Measurements from ENCODE around the gene MIER2. TPM values are rescaled to one million over a fixed set of nuclear protein-coding genes. Genes with fewer than 3 reads are reported as not detected.
"Not testable (repeated sequence)": the region's sequence is repeated elsewhere in the genome, so short reads cannot be mapped to it uniquely, and the experiment has no call there.

MIER2 gene, protein sequence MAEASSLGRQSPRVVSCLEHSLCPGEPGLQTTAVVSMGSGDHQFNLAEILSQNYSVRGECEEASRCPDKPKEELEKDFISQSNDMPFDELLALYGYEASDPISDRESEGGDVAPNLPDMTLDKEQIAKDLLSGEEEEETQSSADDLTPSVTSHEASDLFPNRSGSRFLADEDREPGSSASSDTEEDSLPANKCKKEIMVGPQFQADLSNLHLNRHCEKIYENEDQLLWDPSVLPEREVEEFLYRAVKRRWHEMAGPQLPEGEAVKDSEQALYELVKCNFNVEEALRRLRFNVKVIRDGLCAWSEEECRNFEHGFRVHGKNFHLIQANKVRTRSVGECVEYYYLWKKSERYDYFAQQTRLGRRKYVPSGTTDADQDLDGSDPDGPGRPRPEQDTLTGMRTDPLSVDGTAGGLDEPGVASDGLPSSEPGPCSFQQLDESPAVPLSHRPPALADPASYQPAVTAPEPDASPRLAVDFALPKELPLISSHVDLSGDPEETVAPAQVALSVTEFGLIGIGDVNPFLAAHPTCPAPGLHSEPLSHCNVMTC
- polyA plus RNA-seq: 10 to 100 TPM in 2 of 3 donors, 1 to 10 TPM in 1; 7.8 to 26.9 (median 22.3) TPM

DNA sequence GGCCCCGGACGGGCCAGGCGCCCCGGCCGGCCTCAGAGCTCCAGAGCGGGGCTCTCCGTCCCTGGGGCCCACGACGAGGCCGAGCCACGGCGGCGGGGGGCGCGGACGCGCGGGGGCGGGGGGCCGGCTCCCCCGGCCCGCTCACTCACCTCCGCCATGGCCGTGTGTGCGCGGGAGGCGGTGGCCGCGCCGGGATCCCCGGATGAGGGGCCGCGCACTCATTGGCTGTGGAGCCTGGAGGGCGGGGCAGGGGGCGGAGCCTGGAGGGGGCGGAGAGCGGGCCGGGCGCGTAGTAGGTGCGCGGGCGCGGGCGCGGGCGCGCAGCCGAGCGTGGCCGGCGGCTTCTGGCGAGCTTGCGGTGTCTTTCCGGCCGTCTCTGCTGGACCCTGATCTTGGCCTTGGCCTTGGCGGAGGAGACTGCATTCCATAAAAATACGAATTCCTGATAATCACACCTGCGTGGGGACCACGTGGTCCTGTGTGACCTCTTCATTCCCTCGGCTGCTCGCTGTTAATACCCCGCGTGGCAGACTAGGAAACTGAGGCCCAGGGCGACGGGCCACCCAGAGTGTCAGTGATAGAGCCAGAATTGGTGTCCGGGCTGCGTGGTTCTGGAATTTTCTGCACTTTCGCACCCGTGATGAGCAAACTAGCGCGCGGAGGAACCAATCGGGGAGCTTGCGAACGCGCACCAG is at the start of gene MIER2:
MIER2 (minus strand) TSS at position 172 of the 695 bp plus-strand sequence; CDS start at position 158, 14 bp downstream.
- H3K27ac ChIP-seq (ENCODE audit: low read depth, low read length): no peak within 1 kb of the TSS
- WGBS, 3 donors: 7 to 19% (median 8%) methylated on average over 22 to 77 of the region's 77 CpGs

DNA sequence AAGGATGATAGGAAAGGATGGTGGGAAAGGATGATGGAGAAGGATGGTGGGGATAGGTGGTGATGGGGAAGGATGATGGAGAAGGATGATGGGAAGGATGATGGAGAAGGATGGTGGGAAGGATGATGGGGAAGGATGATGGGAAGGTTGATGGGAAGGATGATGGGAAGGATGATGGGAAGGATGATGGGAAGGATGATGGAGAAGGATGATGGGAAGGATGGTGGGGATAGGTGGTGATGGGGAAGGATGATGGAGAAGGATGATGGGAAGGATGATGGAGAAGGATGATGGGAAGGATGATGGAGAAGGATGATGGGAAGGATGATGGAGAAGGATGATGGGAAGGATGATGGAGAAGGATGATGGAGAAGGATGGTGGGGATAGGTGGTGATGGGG is 49.0 kb upstream of the MIER2 start:
- H3K27ac ChIP-seq (ENCODE audit: low read depth, low read length): not testable (repeated sequence)

DNA sequence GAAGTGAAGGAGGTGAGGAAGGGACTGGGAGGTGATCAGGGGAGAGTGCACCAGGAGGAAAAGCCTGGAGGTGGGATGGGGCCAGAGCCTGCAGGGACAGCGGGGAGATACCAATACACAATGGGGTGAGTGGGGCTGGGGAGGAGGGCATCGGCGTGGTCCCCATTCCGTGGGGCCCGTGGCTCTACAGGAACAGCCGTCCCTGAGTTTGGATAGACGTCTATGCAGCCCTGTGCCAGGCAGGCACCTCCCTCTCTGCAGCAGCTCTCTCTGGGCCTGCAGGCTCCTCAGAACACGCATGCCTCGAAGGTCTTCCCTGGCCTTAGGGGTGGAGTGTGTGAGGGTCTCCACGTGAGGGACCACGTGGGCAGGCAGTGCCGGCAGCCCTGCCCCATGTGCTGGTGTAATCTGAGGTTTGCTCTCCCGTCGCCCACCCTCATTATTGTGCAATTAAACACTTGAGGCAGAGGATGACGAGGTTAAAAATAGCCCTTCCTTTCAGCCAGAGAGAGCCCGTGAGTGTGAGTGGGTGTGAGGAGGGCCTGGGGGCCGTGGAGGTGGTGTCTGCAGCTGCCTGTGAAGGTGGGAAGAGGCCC is 47.9 kb upstream of the MIER2 start:
- H3K27ac ChIP-seq (ENCODE audit: low read depth, low read length): no peak overlapping the region
- 51 to 58% (median 56%) methylated on average over 17 of the region's 17 CpGs for WGBS, 3 donors

DNA sequence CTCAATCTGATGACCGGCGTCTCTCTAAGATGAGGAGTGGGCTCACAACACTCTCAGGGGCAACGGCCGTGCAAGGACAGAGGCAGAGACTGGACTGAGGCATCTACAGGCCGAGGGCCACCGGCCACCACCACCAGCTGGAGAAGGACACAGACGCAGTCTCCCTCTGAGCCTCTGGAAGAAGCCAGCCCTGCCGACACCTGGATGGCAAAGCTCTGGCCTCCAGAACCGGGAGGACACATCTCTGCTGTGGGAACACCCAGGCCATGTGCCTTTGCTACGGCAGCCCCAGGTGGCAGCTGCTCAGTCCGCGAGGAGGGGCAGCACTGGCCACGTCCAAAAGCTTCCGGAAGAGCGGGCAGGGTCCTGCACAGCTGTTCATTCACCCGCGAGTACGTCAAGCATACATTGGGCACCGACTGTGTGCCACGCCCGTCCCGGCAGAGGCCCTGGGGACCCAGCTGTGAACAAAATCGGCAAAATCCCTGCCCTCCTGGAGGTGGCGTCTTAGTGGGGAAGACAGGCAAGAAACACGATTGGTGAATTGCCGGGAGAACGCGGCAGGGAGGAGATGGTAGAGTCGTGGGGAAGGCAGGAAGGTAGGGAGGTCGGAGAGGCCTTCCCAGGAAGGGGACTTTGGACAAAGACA is 47.3 kb upstream of the MIER2 start:
- whole genome bisulfite sequencing, 3 donors: 79 to 91% (median 86%) methylated on average over 30 of the region's 30 CpGs
- no peak overlapping the region for H3K27ac ChIP-seq (ENCODE audit: low read depth, low read length)

DNA sequence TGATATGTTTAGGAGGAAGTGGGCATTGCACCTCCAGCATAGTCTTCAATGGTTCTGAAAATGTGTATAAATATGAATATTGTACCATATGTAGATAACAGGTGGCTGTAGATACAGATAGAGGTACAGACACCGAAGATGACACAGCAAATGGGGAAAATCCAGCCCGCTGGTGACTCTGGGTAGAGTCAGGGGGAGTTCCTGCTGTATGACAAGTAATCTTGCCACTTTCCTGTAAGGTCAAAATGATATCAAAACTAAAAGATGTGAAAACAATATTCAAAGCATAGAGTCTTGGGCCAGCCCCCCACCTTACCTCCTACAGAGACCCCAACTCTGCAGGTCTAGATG is 46.6 kb upstream of the MIER2 start:
- 62 to 86% (median 83%) methylated on average over 2 of the region's 2 CpGs for WGBS, 3 donors
- H3K27ac ChIP-seq (ENCODE audit: low read depth, low read length): no peak overlapping the region

DNA sequence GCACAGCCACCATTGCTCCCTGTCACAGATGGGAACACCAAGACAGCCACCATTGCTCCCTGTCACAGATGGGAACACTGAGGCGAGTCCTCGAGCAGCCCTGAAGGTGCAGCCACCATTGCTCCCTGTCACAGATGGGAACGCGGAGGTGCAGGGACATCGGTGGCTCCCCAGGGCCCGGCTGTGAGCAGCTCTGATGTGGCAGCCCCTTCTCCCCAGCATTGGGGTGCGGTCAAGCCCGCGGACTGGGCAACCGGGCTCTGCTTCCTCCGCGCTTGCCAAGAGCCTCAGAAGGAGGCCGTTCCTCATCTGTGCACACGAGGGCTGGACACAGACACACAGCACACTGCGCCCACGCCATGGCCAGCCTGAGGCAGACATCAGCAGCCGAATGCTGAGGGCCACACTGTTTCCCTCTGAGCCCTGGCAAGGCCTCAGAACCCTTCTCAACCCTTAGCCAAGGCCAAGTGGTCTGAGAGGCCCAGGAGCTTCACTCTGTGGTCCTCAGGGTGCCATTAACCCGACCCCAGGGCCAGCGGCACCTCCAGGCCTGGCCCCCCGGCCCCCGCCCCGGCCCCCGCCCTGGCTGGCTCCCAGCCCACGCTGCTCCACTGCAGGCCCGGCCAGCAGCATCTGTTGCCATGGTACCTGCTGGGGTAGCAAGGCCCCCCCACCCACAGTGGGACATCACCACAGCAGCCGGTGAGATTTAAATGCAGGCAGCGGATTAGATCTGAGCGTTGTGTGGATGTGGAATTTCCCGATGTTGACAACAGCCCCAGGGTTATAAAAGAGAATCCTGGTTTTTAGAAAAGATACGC is 46.0 kb upstream of the MIER2 start:
- no peak overlapping the region for H3K27ac ChIP-seq (ENCODE audit: low read depth, low read length)
- WGBS, 3 donors: 79 to 83% (median 83%) methylated on average over 29 to 30 of the region's 30 CpGs

DNA sequence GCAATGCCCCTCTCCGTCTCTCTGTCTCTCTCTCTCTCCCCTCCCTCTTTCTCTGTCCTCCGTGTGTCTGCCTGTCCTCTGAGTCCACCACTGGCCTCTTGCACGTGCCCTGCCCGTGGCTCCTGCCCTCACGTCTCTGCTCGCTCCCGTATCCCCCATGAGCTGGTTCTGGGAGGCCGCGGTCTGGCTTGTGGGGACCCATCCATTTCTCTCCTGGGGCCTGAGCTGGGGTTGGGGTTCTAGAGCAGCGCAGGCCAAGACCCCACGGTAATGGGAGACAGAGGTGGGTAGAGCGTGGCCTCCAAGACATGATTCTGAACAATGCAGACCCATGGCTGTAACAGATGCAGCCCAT is 45.3 kb upstream of the MIER2 start:
- WGBS, 3 donors: 69 to 81% (median 75%) methylated on average over 12 of the region's 12 CpGs

DNA sequence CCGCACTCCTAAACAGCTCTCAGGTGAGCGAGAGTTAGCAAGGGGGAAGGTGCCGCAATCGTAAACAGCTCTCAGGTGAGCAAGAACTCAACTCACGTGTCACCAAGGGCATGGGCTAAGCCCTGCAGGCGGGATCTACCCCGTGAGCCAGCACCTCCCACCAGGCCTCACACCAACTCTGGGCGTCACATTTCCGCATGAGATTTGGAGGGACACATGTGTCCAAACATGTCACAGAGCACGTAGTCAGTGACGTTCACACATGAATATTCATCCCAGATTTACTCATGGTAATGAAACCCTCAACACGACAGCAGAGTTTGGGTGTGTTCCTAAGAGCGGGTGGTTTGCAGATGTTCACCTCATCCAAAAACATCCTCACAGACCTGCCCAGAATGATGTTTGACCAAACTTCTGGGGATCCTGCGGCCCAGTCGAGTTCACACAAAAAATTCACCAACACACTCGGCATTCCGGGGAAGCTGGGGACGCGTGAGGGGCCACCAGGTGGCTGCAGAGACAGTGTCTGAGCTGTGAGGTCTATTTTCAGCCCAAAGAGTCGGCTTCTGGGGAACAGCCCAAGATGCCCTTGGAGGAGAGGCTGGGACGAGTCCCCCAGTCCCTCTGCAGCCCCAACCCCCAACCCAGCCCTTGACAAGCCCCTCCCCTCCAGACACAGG is 44.8 kb upstream of the MIER2 start:
- no peak overlapping the region for H3K27ac ChIP-seq (ENCODE audit: low read depth, low read length)
- WGBS, 3 donors: 37 to 68% (median 67%) methylated on average over 21 of the region's 21 CpGs

More for the DNA sequence above, 45.3 kb upstream of the MIER2 start:
- no peak overlapping the region for H3K27ac ChIP-seq (ENCODE audit: low read depth, low read length)

DNA sequence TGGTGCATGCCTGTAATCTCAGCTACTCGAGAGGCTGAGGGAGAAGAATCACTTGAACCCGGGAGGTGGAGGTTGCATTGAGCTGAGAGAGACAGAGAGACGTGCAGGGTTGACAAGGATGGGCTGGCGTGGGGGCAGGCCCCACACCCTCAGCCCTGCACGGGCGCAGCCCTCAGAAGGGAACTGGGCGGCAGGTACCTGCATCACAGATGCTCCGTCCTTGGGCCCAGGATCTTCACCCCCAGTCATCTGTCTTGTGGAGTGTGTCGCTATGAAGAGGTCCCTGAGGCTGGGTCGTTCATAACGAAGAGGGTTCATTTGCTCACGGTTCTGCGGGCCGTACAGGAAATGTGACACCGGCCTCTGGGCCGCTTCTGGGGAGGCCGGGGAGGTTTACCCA is 44.1 kb upstream of the MIER2 start:
- 77 to 82% (median 78%) methylated on average over 17 of the region's 17 CpGs for WGBS, 3 donors

DNA sequence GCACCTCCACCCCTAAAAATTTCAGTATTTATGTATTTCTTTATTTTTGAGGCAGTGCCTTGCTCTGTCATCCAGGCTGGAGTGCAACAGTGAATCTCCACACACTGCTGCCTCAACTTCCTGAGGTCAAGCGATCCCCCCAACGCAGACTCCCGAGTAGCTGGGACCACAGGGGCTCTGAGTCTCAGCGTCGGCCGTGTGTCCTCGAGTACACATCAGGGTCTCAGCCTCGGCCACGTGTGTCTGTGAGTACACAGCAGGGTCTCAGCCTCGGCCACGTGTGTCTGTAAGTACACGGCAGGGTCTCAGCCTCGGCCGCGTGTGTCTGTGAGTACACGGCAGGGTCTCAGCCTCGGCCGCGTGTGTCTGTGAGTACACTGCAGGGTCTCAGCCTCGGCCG is 43.2 kb upstream of the MIER2 start:
- 59 to 91% (median 88%) methylated on average over 12 to 20 of the region's 21 CpGs for WGBS, 3 donors
- H3K27ac ChIP-seq (ENCODE audit: low read depth, low read length): no peak overlapping the region

More for the DNA sequence above, 44.1 kb upstream of the MIER2 start:
- no peak overlapping the region for H3K27ac ChIP-seq (ENCODE audit: low read depth, low read length)

DNA sequence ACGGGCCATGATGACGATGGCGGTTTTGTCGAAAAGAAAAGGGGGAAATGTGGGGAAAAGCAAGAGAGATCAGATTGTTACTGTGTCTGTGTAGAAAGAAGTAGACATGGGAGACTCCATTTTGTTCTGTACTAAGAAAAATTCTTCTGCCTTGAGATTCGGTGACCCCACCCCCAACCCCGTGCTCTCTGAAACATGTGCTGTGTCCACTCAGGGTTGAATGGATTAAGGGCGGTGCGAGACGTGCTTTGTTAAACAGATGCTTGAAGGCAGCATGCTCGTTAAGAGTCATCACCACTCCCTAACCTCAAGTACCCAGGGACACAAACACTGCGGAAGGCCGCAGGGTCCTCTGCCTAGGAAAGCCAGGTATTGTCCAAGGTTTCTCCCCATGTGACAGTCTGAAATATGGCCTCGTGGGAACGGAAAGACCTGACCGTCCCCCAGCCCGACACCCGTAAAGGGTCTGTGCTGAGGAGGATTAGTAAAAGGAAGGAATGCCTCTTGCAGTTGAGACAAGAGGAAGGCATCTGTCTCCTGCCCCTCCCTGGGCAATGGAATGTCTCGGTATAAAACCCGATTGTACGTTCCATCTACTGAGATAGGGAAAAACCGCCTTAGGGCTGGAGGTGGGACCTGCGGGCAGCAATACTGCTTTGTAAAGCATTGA is 42.2 kb upstream of the MIER2 start:
- WGBS, 3 donors: 19 to 28% (median 25%) methylated on average over 7 to 15 of the region's 22 CpGs

DNA sequence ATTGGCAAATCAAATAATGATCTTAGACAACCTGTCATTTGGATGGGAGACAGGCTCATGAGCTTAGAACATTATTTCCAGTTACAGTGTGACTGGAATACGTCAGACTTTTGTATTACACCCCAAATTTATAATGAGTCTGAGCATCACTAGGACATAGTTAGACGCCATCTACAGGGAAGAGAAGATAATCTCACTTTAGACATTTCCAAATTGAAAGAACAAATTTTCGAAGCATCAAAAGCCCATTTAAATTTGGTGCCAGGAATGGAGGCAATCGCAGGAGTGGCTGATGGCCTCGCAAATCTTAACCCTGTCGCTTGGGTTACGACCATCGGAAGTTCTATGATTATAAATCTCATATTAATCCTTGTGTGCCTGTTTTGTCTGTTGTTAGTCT is 41.6 kb upstream of the MIER2 start:
- WGBS, 3 donors: 47 to 60% (median 51%) methylated on average over 8 of the region's 8 CpGs
- H3K27ac ChIP-seq (ENCODE audit: low read depth, low read length): not testable (repeated sequence)

More for the DNA sequence above, 42.2 kb upstream of the MIER2 start:
- H3K27ac ChIP-seq (ENCODE audit: low read depth, low read length): not testable (repeated sequence)

DNA sequence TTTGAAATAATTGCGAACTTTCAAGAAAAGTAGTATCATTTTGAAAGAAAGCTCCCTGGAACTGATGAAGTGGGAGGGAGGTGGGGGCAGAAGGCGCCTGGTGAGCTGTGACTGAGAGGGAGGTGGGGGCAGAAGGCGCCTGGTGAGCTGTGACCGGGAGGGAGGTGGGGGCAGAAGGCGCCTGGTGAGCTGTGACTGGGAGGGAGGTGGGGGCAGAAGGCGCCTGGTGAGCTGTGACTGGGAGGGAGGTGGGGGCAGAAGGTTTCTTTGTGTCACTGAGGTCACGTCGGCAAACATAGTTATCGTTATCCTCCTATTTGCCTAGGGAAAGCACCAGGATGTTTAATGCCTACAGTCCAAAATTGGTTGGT is 40.2 kb upstream of the MIER2 start:
- no peak overlapping the region for H3K27ac ChIP-seq (ENCODE audit: low read depth, low read length)
- 59 to 72% (median 70%) methylated on average over 9 of the region's 9 CpGs for WGBS, 3 donors

DNA sequence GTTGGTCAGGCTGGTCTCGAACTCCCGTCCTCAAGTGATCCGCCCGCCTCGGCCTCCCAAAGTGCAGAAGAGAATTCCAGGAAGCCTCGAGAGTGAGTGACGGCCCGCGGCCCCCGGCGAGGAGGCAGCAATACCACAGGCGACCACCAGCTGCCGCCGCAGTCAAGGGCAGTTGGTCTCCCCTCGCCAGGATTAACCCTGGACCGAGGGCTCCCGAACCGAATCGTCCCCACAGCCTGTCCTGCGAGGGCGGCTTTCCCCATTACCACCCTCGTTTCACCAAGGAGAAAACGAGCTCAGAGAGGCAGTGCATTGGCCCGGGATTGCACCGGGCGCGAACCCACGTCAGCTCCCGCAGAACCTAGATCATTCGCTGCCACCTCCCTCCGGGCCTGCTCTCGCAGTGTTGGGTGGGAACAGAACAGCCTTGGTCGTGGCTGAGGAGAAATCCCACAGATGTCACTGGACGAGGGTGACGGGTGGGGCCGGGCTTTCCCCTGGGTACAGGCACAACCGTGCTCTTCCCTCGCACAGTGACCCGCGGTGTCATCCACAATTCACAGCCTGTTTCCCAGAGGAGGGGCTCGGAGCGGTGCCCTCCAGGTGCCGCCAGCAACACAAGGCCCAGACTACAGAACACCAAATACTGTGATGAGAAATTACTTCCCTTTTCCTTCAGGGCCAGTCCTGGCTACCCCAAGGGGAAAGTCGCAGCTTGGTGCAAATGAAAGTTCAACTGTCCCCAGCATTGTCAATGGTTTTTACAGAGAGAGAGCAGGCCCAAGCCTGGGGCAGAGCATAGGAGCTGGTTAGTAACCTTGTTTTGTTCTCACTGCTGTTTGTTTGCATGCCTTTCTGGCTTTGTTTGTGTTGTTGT is 39.6 kb upstream of the MIER2 start:
- WGBS, 3 donors: 25 to 29% (median 28%) methylated on average over 44 of the region's 44 CpGs
- H3K27ac ChIP-seq (ENCODE audit: low read depth, low read length): no peak overlapping the region

DNA sequence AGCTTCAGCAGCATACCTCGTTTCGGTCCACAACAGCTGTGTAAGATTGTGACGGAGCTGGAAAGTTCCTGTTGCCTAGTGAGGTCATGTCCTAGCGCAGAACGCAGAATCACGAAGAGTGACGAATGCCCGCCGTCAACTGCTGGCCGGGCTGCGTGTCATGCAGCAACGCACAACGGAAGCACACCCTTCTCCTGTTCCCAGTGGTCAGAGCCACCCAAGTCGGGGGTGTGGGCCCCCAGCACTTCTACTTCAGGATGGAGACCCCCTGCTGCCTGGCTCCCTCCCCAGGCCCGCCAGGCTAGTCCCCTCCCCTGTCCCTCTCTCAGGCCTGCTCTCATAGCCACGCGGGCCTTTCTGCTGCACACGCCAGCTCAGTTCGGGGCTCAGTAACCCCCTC is 38.4 kb upstream of the MIER2 start:
- WGBS, 3 donors: 75 to 83% (median 77%) methylated on average over 19 of the region's 19 CpGs
- no peak overlapping the region for H3K27ac ChIP-seq (ENCODE audit: low read depth, low read length)

DNA sequence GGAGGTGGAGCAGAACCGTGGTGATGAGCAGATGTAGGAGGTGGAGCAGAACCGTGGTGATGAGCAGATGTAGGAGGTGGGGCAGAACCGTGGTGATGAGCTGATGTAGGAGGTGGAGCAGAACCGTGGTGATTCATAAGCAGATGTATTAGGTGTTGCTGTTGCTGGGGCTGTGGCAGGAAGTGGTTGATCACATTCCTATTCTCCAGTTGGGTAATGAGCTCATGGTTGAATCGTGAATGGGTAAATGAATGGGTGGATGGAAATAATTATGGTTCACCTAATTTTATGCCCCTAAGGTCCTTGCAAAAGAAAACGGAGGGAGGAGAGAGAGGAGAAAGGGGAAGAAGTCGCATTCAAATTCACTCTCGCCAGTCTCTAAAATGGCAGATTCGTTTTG is 38.0 kb upstream of the MIER2 start:
- not testable (repeated sequence) for H3K27ac ChIP-seq (ENCODE audit: low read depth, low read length)
- 59 to 65% (median 61%) methylated on average over 7 of the region's 9 CpGs for WGBS, 3 donors

All from adipose tissue (tissue), 3 donors.